DND-41 (cell line): ENCODE results near the gene GYPA.
"Not testable (repeated sequence)": the region's sequence is repeated elsewhere in the genome, so short reads cannot be mapped to it uniquely, and the experiment has no call there.

Source experiments
- EZH2 ChIP-seq: IDR thresholded peaks from 3 replicates; pipeline ENCODE4 v1.6.1; 2012; ENCODE audit warnings: borderline replicate concordance, low read depth, mild to moderate bottlenecking, moderate library complexity, low read length, inconsistent platforms; ENCODE audit not compliant: severe bottlenecking
- TF ChIP-seq, protein P1 (sequence below): IDR thresholded peaks from 2 replicates; pipeline ENCODE4 v1.5.1; 2012; ENCODE audit warnings: borderline replicate concordance, low read length, moderate library complexity, mild to moderate bottlenecking; ENCODE audit not compliant: poor library complexity, severe bottlenecking; ENCODE audit errors: extremely low read depth

DNA sequence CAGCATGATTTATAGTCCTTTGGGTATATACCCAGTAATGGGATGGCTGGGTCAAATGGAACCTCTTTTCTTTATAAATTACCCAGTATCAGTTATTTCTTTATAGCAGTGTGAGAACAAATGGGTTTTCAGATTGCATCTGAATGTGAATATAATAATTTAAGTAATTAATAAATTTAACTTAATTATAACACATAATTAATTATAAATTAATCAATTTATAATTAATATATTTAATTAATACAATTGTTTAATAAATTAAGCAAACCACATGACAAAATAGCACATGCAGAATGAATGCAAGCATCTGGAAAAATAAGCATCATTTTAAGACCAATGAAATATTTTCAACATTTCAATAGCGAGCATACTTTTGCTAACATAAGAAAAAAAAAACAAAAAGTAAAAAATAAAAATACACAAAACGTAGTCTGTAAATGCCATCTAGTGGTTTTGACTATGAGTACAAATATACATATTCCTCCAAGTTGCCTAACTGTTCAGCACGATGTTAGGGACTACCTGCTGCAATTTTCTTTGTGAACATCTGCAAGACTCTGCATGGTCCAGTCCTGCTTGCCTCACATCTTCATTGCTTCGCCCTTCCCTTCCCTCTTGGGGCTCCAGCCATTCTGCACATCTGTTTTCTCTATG lies 16.4 kb downstream of the GYPA start:
- TF ChIP-seq, protein P1, sequence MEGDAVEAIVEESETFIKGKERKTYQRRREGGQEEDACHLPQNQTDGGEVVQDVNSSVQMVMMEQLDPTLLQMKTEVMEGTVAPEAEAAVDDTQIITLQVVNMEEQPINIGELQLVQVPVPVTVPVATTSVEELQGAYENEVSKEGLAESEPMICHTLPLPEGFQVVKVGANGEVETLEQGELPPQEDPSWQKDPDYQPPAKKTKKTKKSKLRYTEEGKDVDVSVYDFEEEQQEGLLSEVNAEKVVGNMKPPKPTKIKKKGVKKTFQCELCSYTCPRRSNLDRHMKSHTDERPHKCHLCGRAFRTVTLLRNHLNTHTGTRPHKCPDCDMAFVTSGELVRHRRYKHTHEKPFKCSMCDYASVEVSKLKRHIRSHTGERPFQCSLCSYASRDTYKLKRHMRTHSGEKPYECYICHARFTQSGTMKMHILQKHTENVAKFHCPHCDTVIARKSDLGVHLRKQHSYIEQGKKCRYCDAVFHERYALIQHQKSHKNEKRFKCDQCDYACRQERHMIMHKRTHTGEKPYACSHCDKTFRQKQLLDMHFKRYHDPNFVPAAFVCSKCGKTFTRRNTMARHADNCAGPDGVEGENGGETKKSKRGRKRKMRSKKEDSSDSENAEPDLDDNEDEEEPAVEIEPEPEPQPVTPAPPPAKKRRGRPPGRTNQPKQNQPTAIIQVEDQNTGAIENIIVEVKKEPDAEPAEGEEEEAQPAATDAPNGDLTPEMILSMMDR: peak; percentile 11
- TF ChIP-seq EZH2: not testable (repeated sequence)
